Fibroblast of villous mesenchyme (primary cell): Measurements from ENCODE around the gene GJB5. TPM values are rescaled to one million over a fixed set of nuclear protein-coding genes. Genes with fewer than 3 reads are reported as not detected.

ENCODE experiments used
- DNase-seq: peaks from one replicate; pipeline ENCODE4 v3.0.0-alpha.2; 2010; ENCODE audit warnings: low read depth
- H3K4me3 ChIP-seq: 2 replicates; pipeline ENCODE4 v1.5.1; 2011; ENCODE audit warnings: low read depth, mild to moderate bottlenecking, low read length
- total RNA-seq: library from RNA; depleted of rRNA; stranded (reverse); fragments of >200 nt; gene quantifications from 2 replicates; pipeline ENCODE4 v1.2.3, GENCODE V29; 2012
- TF ChIP-seq, protein P1 (sequence below): IDR thresholded peaks from 2 replicates; pipeline ENCODE4 v1.5.1; 2012; ENCODE audit warnings: low read depth, mild to moderate bottlenecking, low read length; ENCODE audit not compliant: insufficient read depth

The GJB5 gene
- total RNA-seq, 1 donor = not detected

DNA sequence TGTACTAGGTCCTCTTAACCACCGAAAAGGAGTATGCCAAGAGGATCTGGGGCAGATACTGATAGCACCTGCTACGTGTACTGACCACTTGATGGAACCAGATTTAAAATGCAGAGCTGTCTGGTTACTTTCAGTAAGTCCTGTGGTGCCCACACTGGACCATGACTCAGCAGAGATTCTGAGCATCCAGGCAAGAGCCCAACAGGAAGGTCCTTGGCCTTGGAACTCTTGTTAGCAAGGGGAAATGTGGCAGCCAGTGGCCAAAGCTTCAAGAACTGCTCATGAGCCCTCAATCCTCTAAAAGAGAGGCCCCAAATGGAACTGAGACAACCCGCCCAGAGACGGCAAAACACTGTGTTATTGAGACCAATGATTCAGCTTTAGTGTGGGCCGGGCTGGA, 4.2 kb upstream of the GJB5 start:
- no peak for DNase-seq
- TF ChIP-seq, protein P1, sequence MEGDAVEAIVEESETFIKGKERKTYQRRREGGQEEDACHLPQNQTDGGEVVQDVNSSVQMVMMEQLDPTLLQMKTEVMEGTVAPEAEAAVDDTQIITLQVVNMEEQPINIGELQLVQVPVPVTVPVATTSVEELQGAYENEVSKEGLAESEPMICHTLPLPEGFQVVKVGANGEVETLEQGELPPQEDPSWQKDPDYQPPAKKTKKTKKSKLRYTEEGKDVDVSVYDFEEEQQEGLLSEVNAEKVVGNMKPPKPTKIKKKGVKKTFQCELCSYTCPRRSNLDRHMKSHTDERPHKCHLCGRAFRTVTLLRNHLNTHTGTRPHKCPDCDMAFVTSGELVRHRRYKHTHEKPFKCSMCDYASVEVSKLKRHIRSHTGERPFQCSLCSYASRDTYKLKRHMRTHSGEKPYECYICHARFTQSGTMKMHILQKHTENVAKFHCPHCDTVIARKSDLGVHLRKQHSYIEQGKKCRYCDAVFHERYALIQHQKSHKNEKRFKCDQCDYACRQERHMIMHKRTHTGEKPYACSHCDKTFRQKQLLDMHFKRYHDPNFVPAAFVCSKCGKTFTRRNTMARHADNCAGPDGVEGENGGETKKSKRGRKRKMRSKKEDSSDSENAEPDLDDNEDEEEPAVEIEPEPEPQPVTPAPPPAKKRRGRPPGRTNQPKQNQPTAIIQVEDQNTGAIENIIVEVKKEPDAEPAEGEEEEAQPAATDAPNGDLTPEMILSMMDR = no peak
- H3K4me3 ChIP-seq = no peak overlapping the region

DNA sequence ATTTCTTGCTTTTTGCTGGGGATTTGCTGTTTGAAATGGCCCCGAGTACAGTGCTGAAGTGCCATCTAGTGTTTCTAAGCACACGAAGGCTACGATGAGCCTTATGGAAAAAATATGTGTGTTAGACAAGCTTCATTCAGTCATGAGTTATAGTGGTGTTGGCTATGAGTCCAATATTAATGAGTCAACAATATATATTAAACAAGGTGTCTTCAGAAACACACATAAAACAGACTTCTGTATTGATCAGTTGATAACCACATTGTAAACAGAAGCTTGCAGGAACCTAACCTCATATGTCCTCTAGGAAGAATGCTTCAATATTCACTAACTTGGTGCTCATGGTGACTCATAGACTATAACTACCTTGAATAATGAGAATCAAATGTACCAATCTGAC, 1.7 kb upstream of the GJB5 start:
- no peak for DNase-seq
- TF ChIP-seq, protein P1 = no peak
- H3K4me3 ChIP-seq = no peak overlapping the region

DNA sequence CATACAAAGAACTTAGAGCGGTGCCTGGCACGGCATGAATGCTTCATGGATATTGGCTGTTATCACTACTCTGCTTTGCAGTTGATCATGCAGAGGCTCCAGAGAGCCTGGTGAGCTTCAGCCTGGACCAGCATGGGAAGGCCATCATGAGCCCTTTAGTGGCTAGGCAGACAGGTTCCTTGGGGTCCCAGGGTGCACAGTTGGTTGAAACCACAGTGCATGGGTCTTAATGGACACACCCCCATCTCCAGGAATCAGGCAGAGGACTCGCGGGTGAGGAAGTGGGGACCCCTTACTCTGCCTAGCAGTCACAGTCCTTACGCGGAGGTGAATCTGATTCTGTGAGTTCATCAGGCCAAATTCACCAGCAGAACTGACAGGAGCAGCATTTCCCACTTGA, 1.1 kb downstream of the GJB5 start:
- TF ChIP-seq, protein P1 = no peak
- DNase-seq = no peak
- no peak overlapping the region for H3K4me3 ChIP-seq

DNA sequence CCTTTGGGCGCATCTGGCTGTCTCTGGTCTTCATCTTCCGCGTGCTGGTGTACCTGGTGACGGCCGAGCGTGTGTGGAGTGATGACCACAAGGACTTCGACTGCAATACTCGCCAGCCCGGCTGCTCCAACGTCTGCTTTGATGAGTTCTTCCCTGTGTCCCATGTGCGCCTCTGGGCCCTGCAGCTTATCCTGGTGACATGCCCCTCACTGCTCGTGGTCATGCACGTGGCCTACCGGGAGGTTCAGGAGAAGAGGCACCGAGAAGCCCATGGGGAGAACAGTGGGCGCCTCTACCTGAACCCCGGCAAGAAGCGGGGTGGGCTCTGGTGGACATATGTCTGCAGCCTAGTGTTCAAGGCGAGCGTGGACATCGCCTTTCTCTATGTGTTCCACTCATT, 2.5 kb downstream of the GJB5 start:
- TF ChIP-seq, protein P1 = no peak
- no peak overlapping the region for H3K4me3 ChIP-seq
- DNase-seq = no peak

DNA sequence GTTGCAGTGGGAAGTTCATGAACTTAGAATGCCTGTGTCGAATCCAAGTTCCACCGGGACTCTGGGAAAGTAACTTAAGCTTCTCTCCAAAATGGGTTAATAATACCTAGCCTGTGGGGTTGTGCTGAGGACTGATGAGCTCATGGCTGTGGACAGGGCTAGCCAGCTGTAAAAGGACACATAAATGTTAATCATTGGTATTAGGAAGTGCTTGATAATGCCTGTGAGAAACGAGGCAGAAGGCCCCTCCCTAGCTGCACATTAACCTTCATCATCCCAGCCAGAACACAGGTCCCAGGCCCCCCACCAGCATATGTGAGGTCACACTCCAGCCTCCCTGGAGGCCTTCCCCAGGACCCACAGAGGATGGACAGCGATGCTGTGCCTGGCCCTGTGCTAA, 3.9 kb downstream of the GJB5 start:
- H3K4me3 ChIP-seq = no peak overlapping the region
- TF ChIP-seq, protein P1 = no peak
- DNase-seq = no peak

DNA sequence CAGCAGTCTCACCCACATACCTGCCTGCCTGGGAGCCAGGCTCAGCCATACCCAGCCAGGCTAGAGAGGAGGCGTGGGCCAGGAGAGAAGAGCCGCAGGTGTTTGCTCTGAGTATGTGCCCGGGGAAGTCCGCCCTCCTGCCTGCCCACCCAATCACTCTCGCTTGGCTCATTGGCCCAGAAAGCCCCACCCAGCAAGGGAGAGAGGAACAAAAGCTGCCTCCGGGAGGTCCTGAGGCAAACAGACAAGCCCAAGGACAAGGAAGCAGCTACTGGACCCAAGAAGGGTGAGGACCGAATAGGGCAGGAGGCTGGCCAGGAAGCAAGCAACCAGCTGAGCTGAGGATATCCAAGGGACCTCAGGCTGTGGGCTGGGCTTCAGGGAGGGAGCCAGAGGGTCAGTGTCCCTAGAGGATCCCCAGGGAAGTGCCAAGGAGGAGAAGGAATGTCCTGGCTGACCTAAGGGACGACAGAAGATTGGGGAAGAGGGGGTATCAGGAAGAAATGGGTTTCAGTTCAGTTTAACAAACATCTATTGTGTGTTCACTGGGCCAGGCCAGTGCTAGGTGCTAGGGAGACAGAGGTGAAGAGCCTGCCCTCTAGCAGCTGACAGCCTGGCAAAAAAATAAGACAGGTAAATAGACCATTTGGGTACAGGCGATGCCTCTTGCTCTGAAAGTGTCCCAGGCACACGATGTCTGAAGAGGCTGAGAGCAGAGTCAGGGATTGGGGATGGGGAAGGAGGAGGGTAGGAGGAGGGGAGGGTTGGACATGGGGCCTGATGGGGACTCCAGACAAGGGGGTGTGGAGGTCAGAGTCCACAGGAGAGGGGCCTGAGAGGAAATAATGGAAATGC, 4.9 kb downstream of the GJB5 start, which contains the start of gene GJB4:
TSS of gene GJB4 (plus strand) at position 238 of the 855 bp plus-strand sequence. CDS start 1,515 bp downstream, outside the sequence.
- H3K4me3 ChIP-seq = no peak within 1 kb of the TSS
- no peak for DNase-seq
- TF ChIP-seq, protein P1 = no peak

DNA sequence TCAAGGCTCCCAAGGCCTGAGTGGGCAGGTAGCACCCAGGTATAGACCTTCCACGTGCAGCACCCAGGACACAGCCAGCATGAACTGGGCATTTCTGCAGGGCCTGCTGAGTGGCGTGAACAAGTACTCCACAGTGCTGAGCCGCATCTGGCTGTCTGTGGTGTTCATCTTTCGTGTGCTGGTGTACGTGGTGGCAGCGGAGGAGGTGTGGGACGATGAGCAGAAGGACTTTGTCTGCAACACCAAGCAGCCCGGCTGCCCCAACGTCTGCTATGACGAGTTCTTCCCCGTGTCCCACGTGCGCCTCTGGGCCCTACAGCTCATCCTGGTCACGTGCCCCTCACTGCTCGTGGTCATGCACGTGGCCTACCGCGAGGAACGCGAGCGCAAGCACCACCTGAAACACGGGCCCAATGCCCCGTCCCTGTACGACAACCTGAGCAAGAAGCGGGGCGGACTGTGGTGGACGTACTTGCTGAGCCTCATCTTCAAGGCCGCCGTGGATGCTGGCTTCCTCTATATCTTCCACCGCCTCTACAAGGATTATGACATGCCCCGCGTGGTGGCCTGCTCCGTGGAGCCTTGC, 6.4 kb downstream of the GJB5 start:
- no peak for DNase-seq
- H3K4me3 ChIP-seq = no peak overlapping the region
- TF ChIP-seq, protein P1 = no peak
